Colonic mucosa (tissue), 4 donors: ENCODE data around the gene CNTN2. TPM values are rescaled to one million over a fixed set of nuclear protein-coding genes. Genes with fewer than 3 reads are reported as not detected.
A peak's percentile ranks its signal among the peaks of the same experiment; 100 is the strongest.

ENCODE experiments used
- DNase-seq: peaks from one replicate; pipeline ENCODE4 v3.0.0-alpha.2; 2020
- H3K27ac ChIP-seq: fragments of 200-600 bp; one replicate; pipeline ENCODE4 v1.8.0; 2021
- H3K27me3 ChIP-seq: fragments of 200-600 bp; one replicate; pipeline ENCODE4 v1.8.0; 2021
- H3K36me3 ChIP-seq: fragments of 200-600 bp; one replicate; pipeline ENCODE4 v1.8.0; 2021
- H3K4me1 ChIP-seq: fragments of 200-600 bp; one replicate; pipeline ENCODE4 v1.8.0; 2021; ENCODE audit warnings: mild to moderate bottlenecking
- H3K4me3 ChIP-seq: fragments of 200-600 bp; one replicate; pipeline ENCODE4 v1.8.0; 2021
- H3K9ac ChIP-seq, 2 donors: one replicate each; pipeline ENCODE4 v1.7.0; 2013; ENCODE audit warnings: control low read depth in 2 of 2, low read depth in 2 of 2, low read length in 2 of 2
- H3K9me3 ChIP-seq: fragments of 200-600 bp; one replicate; pipeline ENCODE4 v1.8.0; 2021
- intact Hi-C: fragments of 100-400 bp; cut with DNase I; formaldehyde crosslinking; loops from one replicate; pipeline ENCODE4 v1.14.1; 2022
- total RNA-seq, 2 donors: library from RNA; stranded (reverse); fragmentation: NEBNext Ultra II Directional in 1 of 2; extraction: Animal tissue kit (Norgen Biotek cat#: 25700) in 1 of 2; gene quantifications; one replicate each; pipeline ENCODE4 v1.2.1, GENCODE V29; 2021
- TF ChIP-seq, protein P1 (sequence below): fragments of 200-600 bp; IDR thresholded peaks from one replicate; pipeline ENCODE4 v1.8.0; 2022; ENCODE audit warnings: antibody characterized with exemption, mild to moderate bottlenecking
- donor health status: healthy.
- donor health status: DM: no; HTN: no; CAD: no.
- donor health status: DM: no; HTN: no; CAD: no.

Gene CNTN2
- total RNA-seq, 2 donors from 2014 or later: 0.20 to 1.4 TPM

DNA sequence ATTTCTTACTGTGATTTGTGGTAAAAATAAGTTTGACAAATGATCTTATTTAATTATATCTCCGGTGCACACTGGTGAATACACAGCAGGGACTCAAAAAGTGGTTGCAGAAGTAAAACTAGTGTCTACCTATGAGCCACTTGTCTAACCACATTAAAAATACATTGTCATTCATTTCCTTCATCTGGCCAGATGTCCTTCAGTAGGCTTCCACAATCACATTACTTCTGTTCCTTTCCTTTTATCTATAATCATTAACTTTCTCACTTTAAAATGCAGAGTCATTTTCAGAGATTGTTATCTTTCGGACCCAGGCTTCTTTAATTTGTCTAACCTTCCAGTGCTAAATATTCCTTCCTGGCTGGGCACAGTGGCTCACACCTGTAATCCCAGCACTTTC is 75.7 kb downstream of the CNTN2 start:
- DNase-seq: no peak
- Histone ChIP-seq H3K36me3 (no peaks in the 10 kb centered on the region), H3K27ac (no peak overlapping the region), H3K4me1 (peaks cover 4% of the 10 kb centered on the region), H3K9me3 (no peaks in the 10 kb centered on the region), H3K27me3 (no peaks in the 10 kb centered on the region), H3K9ac (no peak overlapping the region), H3K4me3 (no peak overlapping the region)
- intact Hi-C loops: no loop called here
- TF ChIP-seq, protein P1, sequence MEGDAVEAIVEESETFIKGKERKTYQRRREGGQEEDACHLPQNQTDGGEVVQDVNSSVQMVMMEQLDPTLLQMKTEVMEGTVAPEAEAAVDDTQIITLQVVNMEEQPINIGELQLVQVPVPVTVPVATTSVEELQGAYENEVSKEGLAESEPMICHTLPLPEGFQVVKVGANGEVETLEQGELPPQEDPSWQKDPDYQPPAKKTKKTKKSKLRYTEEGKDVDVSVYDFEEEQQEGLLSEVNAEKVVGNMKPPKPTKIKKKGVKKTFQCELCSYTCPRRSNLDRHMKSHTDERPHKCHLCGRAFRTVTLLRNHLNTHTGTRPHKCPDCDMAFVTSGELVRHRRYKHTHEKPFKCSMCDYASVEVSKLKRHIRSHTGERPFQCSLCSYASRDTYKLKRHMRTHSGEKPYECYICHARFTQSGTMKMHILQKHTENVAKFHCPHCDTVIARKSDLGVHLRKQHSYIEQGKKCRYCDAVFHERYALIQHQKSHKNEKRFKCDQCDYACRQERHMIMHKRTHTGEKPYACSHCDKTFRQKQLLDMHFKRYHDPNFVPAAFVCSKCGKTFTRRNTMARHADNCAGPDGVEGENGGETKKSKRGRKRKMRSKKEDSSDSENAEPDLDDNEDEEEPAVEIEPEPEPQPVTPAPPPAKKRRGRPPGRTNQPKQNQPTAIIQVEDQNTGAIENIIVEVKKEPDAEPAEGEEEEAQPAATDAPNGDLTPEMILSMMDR: no peak

DNA sequence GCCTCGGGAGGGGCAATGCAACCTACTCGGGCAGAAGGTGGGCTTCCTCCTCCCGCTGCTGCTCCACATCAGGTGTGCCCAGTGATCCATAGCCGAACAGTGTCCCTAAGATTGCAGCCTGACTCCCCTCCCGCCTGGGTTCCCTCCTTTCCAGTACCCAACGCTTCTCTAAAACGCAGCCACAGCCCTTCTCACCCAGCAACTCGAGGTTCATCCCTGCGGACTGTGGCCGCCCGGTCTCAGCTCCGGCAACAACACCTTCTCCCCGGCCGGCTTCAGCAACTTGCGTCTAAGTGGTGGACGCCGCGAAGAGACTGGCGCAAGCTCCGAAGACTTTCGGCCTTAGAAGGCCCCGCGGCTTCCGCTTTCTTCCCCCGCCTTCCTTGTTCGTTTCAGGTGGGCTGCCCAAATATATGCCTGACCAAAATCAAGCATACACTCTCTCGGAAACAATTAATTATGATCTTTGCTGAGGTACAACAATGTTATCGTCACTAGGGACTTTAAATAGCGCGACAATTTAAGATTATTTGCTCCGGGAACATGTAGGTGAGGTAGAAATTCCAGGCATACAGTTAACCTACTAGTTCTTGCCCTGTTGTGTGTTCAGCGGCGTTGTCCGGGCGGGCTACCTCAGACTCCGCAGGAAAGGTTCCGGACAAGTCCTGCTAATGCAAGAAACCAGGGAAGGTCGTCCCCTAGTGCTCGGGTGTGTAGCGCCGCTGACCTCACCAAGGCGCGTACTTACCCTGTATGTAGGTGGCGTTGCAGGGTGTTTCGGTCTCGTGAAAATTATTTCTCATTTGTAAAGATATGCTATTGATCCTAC is 78.9 kb downstream of the CNTN2 start, which contains the start of gene RBBP5:
RBBP5 (minus strand) TSS at position 319 of the 829 bp plus-strand sequence; CDS start at position 214, 105 bp downstream.
- H3K4me1 ChIP-seq: peaks cover 4% of the 10 kb centered on the region
- TF ChIP-seq, protein P1: peak; percentile 43
- peak; percentile 96 for DNase-seq
- H3K9me3 ChIP-seq: no peaks in the 10 kb centered on the region
- H3K27me3 ChIP-seq: no peaks in the 10 kb centered on the region
- H3K4me3 ChIP-seq: peak within 1 kb of the TSS; percentile 79
- intact Hi-C loops: no loop called here
- H3K36me3 ChIP-seq: no peaks in the 10 kb centered on the region
- peak within 1 kb of the TSS; percentile 86 to 87 for H3K9ac ChIP-seq
- peak within 1 kb of the TSS; percentile 83 for H3K27ac ChIP-seq

DNA sequence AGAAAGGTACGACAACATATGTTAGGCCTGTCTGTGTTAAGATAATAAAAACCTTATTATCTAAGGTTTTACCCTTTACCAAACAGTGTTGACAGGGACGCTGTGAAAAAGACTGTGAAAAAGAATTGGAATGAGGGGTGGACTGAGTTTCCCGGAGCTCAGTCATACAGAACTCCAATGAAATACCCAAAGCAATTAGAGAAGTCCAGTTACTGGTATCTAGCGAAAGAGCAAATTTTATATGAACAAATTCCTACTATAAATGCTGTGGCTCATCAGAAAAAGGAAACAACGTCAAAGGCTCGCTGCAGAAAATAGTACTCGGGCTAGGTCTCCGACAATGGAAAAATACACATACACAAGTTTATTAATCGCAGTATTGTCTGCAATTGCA is 79.5 kb downstream of the CNTN2 start:
- DNase-seq: no peak
- TF ChIP-seq, protein P1: no peak
- Histone ChIP-seq H3K9me3 (no peaks in the 10 kb centered on the region), H3K4me3 (peak overlapping the region; percentile 79), H3K27ac (peak overlapping the region; percentile 83), H3K36me3 (no peaks in the 10 kb centered on the region), H3K27me3 (no peaks in the 10 kb centered on the region), H3K9ac (peak overlapping the region; percentile 41 to 86), H3K4me1 (peaks cover 4% of the 10 kb centered on the region)
- intact Hi-C loops: no loop called here

DNA sequence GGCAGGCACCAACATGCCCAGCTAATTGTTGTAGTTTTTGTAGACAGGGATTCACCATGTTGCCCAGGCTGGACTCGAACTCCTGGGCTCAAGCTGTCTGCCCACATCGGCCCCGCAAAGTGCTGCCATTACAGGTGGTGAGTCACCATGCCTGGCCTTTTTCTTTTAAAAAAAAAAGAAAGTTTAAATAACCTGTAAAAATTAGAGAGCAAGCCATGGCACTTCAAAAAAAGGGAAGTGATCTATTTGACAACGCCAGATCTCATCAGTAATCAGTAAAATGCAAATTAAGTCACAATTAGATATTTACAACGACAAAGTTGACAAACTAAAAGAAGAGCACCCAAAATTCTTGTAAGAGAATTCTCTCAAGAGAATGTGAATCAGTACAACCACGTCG is 81.7 kb downstream of the CNTN2 start:
- intact Hi-C loops: no loop called here
- H3K4me3 ChIP-seq: no peak overlapping the region
- TF ChIP-seq, protein P1: no peak
- H3K27me3 ChIP-seq: no peaks in the 10 kb centered on the region
- H3K36me3 ChIP-seq: no peaks in the 10 kb centered on the region
- H3K9ac ChIP-seq: no peak overlapping the region
- H3K9me3 ChIP-seq: no peaks in the 10 kb centered on the region
- H3K27ac ChIP-seq: no peak overlapping the region
- DNase-seq: no peak
- peaks cover 4% of the 10 kb centered on the region for H3K4me1 ChIP-seq

DNA sequence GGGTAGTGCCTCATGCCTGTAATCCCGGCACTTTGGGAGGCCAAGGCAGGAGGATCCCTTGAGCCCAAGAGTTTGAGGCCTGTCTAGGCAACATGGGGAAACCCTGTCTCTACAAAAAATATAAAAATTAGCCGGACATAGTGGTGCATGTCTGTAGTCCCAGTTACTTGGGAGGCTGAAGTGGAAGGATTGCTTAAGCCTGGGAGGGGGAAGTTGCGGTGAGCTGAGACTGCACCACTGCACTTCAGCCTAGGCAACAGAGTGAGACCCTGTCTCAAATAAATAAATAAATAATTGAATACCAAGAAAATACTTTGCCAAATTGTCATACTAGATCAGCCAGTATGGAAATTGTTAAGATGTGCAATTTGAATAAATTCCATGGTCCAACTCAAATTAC is 84.6 kb downstream of the CNTN2 start:
- H3K4me3 ChIP-seq: no peak overlapping the region
- DNase-seq: no peak
- H3K27ac ChIP-seq: no peak overlapping the region
- intact Hi-C loops: no loop called here
- H3K4me1 ChIP-seq: peaks cover 4% of the 10 kb centered on the region
- TF ChIP-seq, protein P1: no peak
- no peaks in the 10 kb centered on the region for H3K36me3 ChIP-seq
- no peaks in the 10 kb centered on the region for H3K27me3 ChIP-seq
- H3K9me3 ChIP-seq: no peaks in the 10 kb centered on the region
- no peak overlapping the region for H3K9ac ChIP-seq

Other genes with a start within 250 kb of the CNTN2 start
- 10 to 100 TPM; 12.1 to 13.9 TPM for gene NFASC, start 172.3 kb upstream of the CNTN2 start, total RNA-seq
- gene TMEM81, start 41.2 kb downstream of the CNTN2 start, total RNA-seq: 1 to 10 TPM; 2.4 to 2.5 TPM
- 10 to 100 TPM; 15.1 to 17.8 TPM for gene RBBP5, start 78.8 kb downstream of the CNTN2 start, total RNA-seq
- gene DSTYK, start 168.5 kb downstream of the CNTN2 start, total RNA-seq: 1 to 10 TPM; 4.5 to 5.7 TPM
- under 1 TPM; 0.25 to 0.88 TPM for gene TMCC2, start 184.7 kb downstream of the CNTN2 start, total RNA-seq